GM18520 (cell line): ENCODE results near the gene SDR42E2.
"Not testable (repeated sequence)": the region's sequence is repeated elsewhere in the genome, so short reads cannot be mapped to it uniquely, and the experiment has no call there.

Experiments
- ATAC-seq: cut with Tn5 transposase; IDR thresholded peaks from one replicate; pipeline ENCODE4 v1.9.1; 2021; ENCODE audit not compliant: unreplicated experiment

Gene SDR42E2

GRCh38 chr16:22161999-22162655 lies at the start of gene SDR42E2:
Gene SDR42E2 (plus strand): TSS chr16:22162506. CDS start chr16:22165583, 3,077 bp downstream.
- ATAC-seq, result no peak

GRCh38 chr16:22116095-22116700 lies 46.1 kb upstream of the SDR42E2 start:
- ATAC-seq, result no peak

GRCh38 chr16:22117609-22118008 lies 44.7 kb upstream of the SDR42E2 start:
- no peak for ATAC-seq

DNA sequence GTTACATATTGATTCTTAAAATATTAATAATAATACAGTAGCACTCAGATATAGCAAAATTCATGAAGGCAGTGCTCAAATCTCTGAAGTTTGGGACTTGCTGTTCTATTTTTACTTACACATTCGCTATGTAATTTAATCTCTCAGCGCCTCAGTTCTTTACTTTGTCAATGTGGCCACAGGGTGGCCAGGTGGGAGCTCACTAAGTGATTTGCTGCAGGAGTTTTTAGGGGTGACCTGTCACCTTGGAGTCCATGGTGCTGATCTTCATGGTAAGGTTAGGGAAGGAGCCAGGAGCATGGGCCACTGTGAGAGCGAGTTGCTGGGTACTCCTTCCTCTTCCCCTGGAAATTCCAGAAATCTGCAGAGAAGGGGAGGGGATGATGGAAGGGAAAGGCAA lies 41.9 kb upstream of the SDR42E2 start:
- no peak for ATAC-seq

GRCh38 chr16:22122239-22122638 lies 40.1 kb upstream of the SDR42E2 start:
- ATAC-seq, result no peak

DNA sequence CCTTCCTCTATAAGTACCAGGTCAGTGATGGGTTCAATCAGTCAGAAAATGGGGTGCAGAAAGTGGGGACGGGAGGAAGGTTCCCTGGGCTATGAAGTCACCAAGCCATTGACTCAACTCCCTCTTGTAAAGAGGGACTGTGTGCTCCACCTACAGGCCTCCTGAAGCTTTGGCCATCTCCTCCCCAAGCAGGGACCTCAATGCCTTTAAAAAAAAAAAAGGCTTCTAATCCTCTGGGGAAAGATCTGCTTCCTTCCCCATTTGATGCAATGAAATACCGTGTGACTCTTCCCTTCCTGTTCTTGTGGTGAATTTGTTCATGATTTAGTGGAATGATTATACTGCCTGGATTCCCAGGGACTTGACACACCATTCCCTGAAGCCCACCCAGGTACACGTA lies 39.2 kb upstream of the SDR42E2 start:
- ATAC-seq, result no peak

GRCh38 chr16:22123759-22124490 lies 38.4 kb upstream of the SDR42E2 start:
- no peak for ATAC-seq

- ATAC-seq, result no peak
These were observed 37.6 kb upstream of the SDR42E2 start for GRCh38 chr16:22124583-22125284.

DNA sequence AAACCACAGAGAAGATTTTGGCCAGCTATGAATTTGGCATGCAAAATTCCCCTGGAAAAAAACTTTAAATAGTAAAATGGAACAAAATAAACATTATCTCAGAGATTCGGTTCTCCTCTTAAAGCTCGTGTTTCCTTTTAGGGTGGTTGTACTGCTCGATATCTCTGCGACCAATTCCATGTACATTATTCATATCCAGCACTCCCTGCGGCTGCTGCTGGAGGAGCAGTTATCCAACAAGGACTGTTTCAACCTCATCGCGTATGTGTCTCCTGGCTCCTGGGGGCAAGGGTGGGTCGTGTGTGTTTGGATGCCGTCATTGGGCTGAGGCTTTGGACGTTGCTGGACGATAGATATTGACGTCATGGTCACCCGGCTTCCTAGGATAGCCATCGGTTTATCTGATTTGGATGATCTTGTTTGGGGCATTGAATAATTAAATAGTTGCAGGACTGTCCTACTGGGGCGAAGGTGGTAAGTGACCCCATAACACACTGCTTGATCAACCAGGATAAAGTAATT lies 36.2 kb upstream of the SDR42E2 start:
- no peak for ATAC-seq

DNA sequence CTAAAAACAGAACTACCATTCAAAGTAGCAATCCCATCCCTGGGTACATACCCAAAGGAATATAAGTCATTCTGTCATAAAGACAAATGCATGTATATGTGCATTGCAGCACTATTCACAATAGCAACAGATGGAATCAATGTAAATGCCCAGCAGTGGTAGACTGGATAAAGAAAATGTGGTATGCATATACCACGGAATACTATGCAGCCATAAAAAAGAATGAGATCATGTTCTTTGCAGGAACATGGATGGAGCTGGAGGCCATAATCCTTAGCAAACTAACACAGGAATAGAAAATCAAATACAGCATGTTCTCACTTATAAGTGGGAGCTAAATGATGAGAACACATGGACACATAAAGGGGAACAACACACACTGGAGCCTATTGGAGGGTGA lies 33.8 kb upstream of the SDR42E2 start:
- not testable (repeated sequence) for ATAC-seq

DNA sequence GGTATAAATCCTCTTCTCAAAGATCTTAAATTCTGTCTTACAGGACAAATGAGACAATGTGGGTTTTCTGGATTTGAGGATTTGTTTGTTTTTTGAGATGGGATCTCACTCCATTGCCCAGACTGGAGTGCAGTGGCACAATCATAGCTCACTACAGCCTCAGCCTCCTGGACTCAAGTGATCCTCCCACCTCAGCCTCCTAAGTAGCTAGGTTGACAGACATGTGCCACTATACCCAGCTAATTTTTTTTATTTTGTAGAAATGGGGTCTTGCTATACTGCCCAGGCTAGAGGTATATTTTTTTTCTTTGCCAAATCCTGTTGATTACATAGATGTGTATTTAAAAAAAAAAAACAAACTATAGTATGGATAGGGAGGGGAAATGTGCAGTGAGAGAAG lies 31.8 kb upstream of the SDR42E2 start:
- no peak for ATAC-seq

- ATAC-seq, result no peak
These were observed 29.5 kb upstream of the SDR42E2 start for GRCh38 chr16:22132801-22133200.

- no peak for ATAC-seq
These were observed 23.8 kb upstream of the SDR42E2 start for GRCh38 chr16:22138482-22138881.

GRCh38 chr16:22139008-22139407 lies 23.3 kb upstream of the SDR42E2 start:
- ATAC-seq, result no peak

DNA sequence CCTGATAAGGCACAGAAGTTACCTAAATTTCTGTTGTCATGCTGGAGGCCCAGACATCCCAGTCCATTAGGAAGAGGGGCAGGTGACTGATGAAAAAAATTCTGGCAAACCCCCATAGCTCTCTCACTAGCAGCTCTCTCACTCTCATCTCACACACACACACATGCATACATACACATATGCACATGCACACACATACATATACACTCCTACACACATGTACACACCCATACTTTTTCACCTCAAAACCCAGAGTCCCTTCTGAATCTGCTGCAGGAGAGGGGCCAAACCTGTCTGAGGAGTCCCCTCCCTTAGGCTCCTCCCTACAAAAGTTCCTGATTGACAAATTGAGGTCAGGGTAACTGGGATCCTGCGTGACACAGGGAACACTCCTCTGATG lies 22.6 kb upstream of the SDR42E2 start:
- no peak for ATAC-seq

- no peak for ATAC-seq
These were observed 20.5 kb upstream of the SDR42E2 start for GRCh38 chr16:22141767-22142166.

DNA sequence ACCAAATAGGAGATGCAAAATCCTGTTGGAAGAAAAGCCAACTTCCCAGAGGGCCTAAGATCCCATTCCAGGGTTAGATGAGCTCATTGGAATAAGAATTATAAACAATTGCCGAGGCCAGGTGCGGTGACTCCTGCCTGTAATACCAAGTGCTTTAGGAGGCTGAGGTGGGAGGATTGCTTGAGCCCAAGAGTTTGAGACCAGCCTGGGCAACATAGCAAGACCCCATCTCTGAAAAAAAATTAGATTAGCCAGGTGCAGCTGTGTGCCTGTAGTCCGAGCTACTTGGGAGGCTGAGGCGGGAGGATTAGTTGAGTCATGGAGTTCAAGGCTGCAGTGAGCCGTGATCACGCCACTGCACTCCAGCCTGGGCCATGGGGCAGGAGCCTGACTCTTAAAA lies 17.8 kb upstream of the SDR42E2 start:
- no peak for ATAC-seq

GRCh38 chr16:22147853-22148252 lies 14.5 kb upstream of the SDR42E2 start:
- no peak for ATAC-seq

- no peak for ATAC-seq
These were observed 10.9 kb upstream of the SDR42E2 start for GRCh38 chr16:22151246-22151998.

DNA sequence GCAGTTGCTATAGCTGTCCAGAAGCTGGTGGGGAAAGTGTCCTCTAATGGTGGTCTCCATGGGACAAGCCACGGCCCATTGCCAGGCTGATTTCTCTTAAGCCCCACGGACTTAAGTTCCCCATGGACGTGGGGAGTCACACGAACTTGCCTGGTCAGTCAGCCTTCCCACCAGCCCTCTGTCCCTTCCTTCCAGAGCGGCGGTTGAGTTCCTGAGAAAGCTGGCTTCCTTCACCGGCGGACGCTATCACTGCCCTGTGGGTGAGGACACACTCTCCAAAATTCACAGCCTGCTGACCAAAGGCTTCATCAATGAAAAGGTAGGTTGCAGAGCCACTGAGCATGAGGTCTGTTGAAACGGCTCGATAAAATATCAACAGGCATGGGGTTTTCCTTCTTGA lies 10.0 kb upstream of the SDR42E2 start:
- ATAC-seq, result no peak

GRCh38 chr16:22153078-22153477 lies 9.2 kb upstream of the SDR42E2 start:
- not testable (repeated sequence) for ATAC-seq
